Keratinocyte (primary cell): ENCODE results near the gene PIGQ. TPM values are rescaled to one million over a fixed set of nuclear protein-coding genes. Genes with fewer than 3 reads are reported as not detected.

Source experiments
- DNase-seq: peaks from one replicate; pipeline ENCODE4 v3.0.0-alpha.2; 2011; ENCODE audit warnings: low read depth, missing footprints, low spot score
- FAIRE-seq: peaks from 2 replicates; lab custom pipeline; 2011; peaks lifted over from hg19 to GRCh38; lab: Jason Lieb, UNC
- H2AFZ ChIP-seq: 2 replicates; pipeline ENCODE4 v1.6.0; 2012; ENCODE audit warnings: low read length, control low read depth, inconsistent platforms; ENCODE audit not compliant: control insufficient read depth
- H3K27ac ChIP-seq: 2 replicates; pipeline ENCODE4 v1.5.1; 2011; ENCODE audit warnings: low read length; ENCODE audit not compliant: control insufficient read depth, insufficient read depth
- H3K27me3 ChIP-seq: 3 replicates; pipeline ENCODE4 v1.6.0; 2011; ENCODE audit warnings: low read length; ENCODE audit not compliant: control insufficient read depth, insufficient read depth; ENCODE audit errors: extremely low read depth
- H3K36me3 ChIP-seq, 2 experiments: 2 replicates in 1 of 2; 3 replicates in 1 of 2; pipeline ENCODE4 v1.5.1; 2011; ENCODE audit warnings: low read length in 2 of 2, mild to moderate bottlenecking in 1 of 2; ENCODE audit not compliant: control insufficient read depth in 2 of 2, insufficient read depth in 2 of 2; ENCODE audit errors: extremely low read depth in 1 of 2
- H3K4me1 ChIP-seq: 3 replicates; pipeline ENCODE4 v1.5.1; 2011; ENCODE audit warnings: low read length; ENCODE audit not compliant: control insufficient read depth, insufficient read depth; ENCODE audit errors: extremely low read depth
- H3K4me2 ChIP-seq: 3 replicates; pipeline ENCODE4 v1.6.0; 2011; ENCODE audit warnings: low read depth, low read length; ENCODE audit not compliant: control insufficient read depth, insufficient read depth; ENCODE audit errors: extremely low read depth
- H3K4me3 ChIP-seq, 3 experiments: fragments of 200-600 bp in 1 of 3; sonication (generic) in 1 of 3; 2 replicates in 2 of 3; 3 replicates in 1 of 3; pipeline ENCODE4 v1.5.1; 2011 to 2016; ENCODE audit warnings: low read length in 3 of 3, mild to moderate bottlenecking in 3 of 3, control low read depth in 2 of 3, inconsistent platforms in 1 of 3, low read depth in 1 of 3, mixed read lengths in 1 of 3, mixed run types in 1 of 3, moderate library complexity in 1 of 3; ENCODE audit not compliant: control insufficient read depth in 2 of 3, insufficient read depth in 2 of 3; ENCODE audit errors: extremely low read depth in 1 of 3
- H3K79me2 ChIP-seq: 2 replicates; pipeline ENCODE4 v1.6.0; 2012; ENCODE audit warnings: low read length; ENCODE audit not compliant: control insufficient read depth, insufficient read depth
- H3K9ac ChIP-seq: 3 replicates; pipeline ENCODE4 v1.6.0; 2011; ENCODE audit warnings: low read length; ENCODE audit not compliant: control insufficient read depth, insufficient read depth; ENCODE audit errors: extremely low read depth
- H3K9me1 ChIP-seq: 3 replicates; pipeline ENCODE4 v1.6.0; 2011; ENCODE audit warnings: low read length; ENCODE audit not compliant: control insufficient read depth, insufficient read depth; ENCODE audit errors: extremely low read depth
- H3K9me3 ChIP-seq: 2 replicates; pipeline ENCODE4 v1.5.1; 2012; ENCODE audit warnings: low read depth, low read length; ENCODE audit not compliant: control insufficient read depth
- H4K20me1 ChIP-seq: 3 replicates; pipeline ENCODE4 v1.6.0; 2011; ENCODE audit warnings: low read length; ENCODE audit not compliant: control insufficient read depth, insufficient read depth; ENCODE audit errors: extremely low read depth
- CTCF ChIP-seq, 3 experiments: IDR thresholded peaks in 1 of 3; conservative IDR thresholded peaks in 1 of 3; optimal IDR thresholded peaks in 1 of 3; 2 replicates in 2 of 3; 3 replicates in 1 of 3; pipeline versions ENCODE3 to v1.5.1; 2011; ENCODE audit warnings: low read length in 3 of 3, mild to moderate bottlenecking in 3 of 3, moderate library complexity in 2 of 3, control low read depth in 1 of 3, inconsistent platforms in 1 of 3; ENCODE audit not compliant: insufficient read depth in 2 of 3; ENCODE audit errors: extremely low read depth in 1 of 3
- EZH2 ChIP-seq: IDR thresholded peaks from one replicate; pipeline ENCODE4 v1.6.1; 2012; ENCODE audit warnings: inconsistent platforms, mild to moderate bottlenecking, low read length, moderate library complexity
- dilution Hi-C: fragments of 300-500 bp; cut with MboI; formaldehyde crosslinking; loops from one replicate; pipeline ENCODE4 v1.7.0; 2020; ENCODE audit warnings: low sequenced_read_pairs; ENCODE audit not compliant: extremely low pct_ligation_motif_present
- polyA plus RNA-seq, 5 experiments: library from polyadenylated mRNA; depleted of rRNA in 3 of 5; stranded (reverse) in 3 of 5; stranded (forward) in 1 of 5; unstranded in 1 of 5; fragments of >200 nt; gene quantifications; 1 replicate in 1 of 5; 2 replicates in 3 of 5; 3 replicates in 1 of 5; pipeline versions ENCODE4 v1.2.1 to v1.2.3, GENCODE V29; 2011 to 2012; ENCODE audit warnings: missing spikeins in 2 of 5, low read depth in 1 of 5, low replicate concordance in 1 of 5

The PIGQ gene
- polyA plus RNA-seq, 1 donor (not counting 4 experiments of a cell fraction or from before 2014, with no cell fraction given): 11.2 TPM

GRCh38 chr16:552171-552570 is 17.6 kb upstream of the PIGQ start:
- H3K4me3 ChIP-seq: no peak overlapping the region
- no peak overlapping the region for H3K27ac ChIP-seq
- dilution Hi-C loops: no loop called here
- no peak overlapping the region for H3K9ac ChIP-seq
- peaks cover 12% of the 10 kb centered on the region for H3K4me1 ChIP-seq
- H3K9me1 ChIP-seq: no peaks in the 10 kb centered on the region
- no peak for DNase-seq
- H3K4me2 ChIP-seq: no peak overlapping the region
- H2AFZ ChIP-seq: no peak overlapping the region
- H3K36me3 ChIP-seq: peaks cover 8 to 14% of the 10 kb centered on the region in 2 experiments
- no peaks in the 10 kb centered on the region for H3K27me3 ChIP-seq
- FAIRE-seq: no peak
- H4K20me1 ChIP-seq: peaks cover 9% of the 10 kb centered on the region
- H3K9me3 ChIP-seq: no peaks in the 10 kb centered on the region
- peaks cover 13% of the 10 kb centered on the region for H3K79me2 ChIP-seq
- TF ChIP-seq EZH2 (no peak), CTCF (optimal IDR thresholded peaks at IDR 0.05 in 1 of 3, IDR thresholded peaks at IDR 0.05 in 1 of 3, conservative IDR thresholded peaks at IDR 0.05 in 1 of 3; ENCODE audit: extremely low read depth in 1 of 3, insufficient read depth in 2 of 3, low read length in 3 of 3) (no peak)

- FAIRE-seq: no peak
- dilution Hi-C loops: no loop called here
- Histone ChIP-seq H3K36me3 (peaks cover 3 to 5% of the 10 kb centered on the region in 2 experiments), H3K4me1 (peaks cover 12% of the 10 kb centered on the region), H3K79me2 (peaks cover 5% of the 10 kb centered on the region), H3K9ac (no peak overlapping the region), H3K4me3 (no peak overlapping the region), H3K9me1 (no peaks in the 10 kb centered on the region), H3K27ac (no peak overlapping the region), H4K20me1 (peaks cover 3% of the 10 kb centered on the region), H3K9me3 (no peaks in the 10 kb centered on the region), H2AFZ (no peak overlapping the region), H3K4me2 (no peak overlapping the region), H3K27me3 (peaks cover 13% of the 10 kb centered on the region)
- TF ChIP-seq EZH2 (no peak), CTCF (optimal IDR thresholded peaks at IDR 0.05 in 1 of 3, IDR thresholded peaks at IDR 0.05 in 1 of 3, conservative IDR thresholded peaks at IDR 0.05 in 1 of 3; ENCODE audit: extremely low read depth in 1 of 3, insufficient read depth in 2 of 3, low read length in 3 of 3) (no peak)
- no peak for DNase-seq
Observed at GRCh38 chr16:553601-554296, 16.0 kb upstream of the PIGQ start.
